ENCODE data around the gene TSPAN10. TPM values are rescaled to one million over a fixed set of nuclear protein-coding genes. Genes with fewer than 3 reads are reported as not detected.

TSPAN10 gene
- total and polyA plus RNA-seq, 9 of the 15 experiments (the other 6 are each of a cell fraction or from before 2014, with no cell fraction given): 0.05 to 0.31 (median 0.13) TPM; not detected in 1

DNA sequence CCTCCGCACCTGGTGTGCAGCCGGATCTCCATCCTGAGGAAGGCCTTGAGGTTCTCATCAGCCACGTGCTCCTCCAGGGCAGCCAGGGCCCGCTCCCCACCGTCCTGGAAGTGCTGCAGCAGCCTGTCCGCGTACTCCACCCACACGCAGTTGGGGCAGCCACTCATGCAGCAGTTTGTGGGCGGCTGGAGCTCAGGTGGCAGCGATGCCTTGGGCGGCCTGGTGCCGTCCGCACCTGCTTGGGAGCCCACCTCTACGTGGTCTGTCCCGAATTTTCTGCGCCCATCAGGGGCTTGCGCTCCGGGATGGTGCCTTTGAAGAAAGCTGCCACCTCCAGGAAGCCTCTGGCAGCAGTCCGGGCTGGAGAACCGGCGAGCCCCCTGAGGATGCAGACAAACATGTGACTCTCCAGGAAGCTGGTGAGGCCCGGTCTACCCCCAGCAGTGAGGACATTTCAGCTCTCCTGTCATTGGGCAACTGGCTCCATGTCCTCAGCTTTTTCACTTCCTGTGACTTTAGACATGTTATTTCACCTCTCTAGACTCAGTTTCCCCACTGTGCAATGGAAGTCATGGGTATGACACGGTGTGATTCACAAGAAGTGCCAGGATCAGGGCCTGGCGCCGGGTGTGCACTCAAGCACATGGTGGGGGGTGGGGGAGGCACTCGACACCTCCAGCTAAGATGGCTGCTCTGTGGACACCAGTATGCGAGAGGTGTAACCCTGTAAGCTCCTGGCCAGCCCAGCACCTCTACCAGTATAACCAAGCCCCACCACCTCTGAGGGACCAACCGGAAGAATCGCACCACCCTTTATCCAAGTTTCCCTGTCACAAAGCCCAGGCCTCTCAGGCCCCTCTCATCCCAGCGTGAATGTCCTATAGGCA is 28.5 kb downstream of the TSPAN10 start (continued):
- TF ChIP-seq, protein P1, sequence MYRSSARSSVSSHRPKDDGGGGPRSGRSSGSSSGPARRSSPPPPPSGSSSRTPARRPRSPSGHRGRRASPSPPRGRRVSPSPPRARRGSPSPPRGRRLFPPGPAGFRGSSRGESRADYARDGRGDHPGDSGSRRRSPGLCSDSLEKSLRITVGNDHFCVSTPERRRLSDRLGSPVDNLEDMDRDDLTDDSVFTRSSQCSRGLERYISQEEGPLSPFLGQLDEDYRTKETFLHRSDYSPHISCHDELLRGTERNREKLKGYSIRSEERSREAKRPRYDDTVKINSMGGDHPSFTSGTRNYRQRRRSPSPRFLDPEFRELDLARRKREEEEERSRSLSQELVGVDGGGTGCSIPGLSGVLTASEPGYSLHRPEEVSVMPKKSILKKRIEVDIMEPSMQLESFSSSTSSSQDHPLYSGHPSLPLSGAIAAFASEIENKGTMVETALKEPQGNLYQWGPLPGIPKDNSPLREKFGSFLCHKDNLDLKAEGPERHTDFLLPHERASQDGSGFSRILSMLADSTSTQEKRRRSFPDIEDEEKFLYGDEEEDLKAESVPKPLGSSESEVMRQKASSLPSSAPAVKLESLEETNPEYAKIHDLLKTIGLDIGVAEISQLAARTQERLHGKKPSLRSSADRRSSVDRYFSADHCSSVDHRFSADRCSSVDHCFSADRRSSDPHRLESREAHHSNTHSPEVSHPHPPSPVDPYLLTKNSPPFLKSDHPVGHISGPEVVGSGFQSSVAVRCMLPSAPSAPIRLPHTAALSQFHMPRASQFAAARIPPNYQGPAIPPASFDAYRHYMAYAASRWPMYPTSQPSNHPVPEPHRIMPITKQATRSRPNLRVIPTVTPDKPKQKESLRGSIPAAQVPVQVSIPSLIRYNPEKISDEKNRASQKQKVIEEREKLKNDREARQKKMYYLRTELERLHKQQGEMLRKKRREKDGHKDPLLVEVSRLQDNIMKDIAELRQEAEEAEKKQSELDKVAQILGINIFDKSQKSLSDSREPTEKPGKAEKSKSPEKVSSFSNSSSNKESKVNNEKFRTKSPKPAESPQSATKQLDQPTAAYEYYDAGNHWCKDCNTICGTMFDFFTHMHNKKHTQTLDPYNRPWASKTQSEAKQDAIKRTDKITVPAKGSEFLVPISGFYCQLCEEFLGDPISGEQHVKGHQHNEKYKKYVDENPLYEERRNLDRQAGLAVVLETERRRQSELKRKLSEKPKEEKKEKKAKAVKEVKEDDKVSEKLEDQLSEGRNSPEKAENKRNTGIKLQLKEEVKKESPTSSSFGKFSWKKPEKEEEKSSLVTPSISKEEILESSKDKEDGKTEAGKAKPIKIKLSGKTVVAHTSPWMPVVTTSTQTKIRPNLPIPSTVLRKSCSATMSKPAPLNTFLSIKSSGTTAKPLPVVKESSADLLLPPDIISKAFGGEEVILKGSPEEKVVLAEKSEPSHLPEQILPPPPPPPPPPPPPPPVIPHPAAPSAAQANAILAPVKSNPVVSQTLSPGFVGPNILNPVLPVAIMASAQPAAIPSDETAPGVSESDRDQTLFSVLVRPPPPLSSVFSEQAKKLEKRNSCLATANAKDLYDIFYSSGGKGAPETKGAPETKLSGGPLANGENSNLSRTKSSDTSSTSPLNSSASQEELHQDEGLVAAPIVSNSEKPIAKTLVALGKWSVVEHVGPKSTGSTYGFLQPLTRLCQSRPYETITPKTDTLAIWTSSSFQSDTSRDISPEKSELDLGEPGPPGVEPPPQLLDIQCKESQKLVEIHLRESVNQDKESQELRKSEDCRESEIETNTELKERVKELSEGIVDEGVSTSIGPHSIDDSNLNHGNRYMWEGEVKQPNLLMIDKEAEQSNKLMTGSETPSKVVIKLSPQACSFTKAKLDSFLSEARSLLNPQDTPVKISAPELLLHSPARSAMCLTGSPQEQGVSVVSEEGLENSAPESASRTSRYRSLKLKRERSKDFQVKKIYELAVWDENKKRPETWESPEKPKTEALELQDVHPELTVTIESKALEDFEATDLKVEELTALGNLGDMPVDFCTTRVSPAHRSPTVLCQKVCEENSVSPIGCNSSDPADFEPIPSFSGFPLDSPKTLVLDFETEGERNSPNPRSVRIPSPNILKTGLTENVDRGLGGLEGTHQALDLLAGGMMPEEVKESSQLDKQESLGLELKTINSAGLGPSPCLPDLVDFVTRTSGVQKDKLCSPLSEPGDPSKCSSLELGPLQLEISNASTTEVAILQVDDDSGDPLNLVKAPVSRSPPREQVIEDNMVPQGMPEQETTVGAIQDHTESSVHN (IDR thresholded peaks at IDR 0.05; ENCODE audit: borderline replicate concordance in 1 of 2, low read depth in 1 of 2): no peak
- TF ChIP-seq ZNF140 (CRISPR knock-in tag; IDR thresholded peaks at IDR 0.05) (0 out of 2 replicates have a peak, but pooled peaks have one; percentile 20), FOXM1 (IDR thresholded peaks at IDR 0.05; ENCODE audit: low read depth) (no peak), FOXM1 (CRISPR knock-in tag; IDR thresholded peaks at IDR 0.05; ENCODE audit: low read depth) (no peak), MBD2 (IDR thresholded peaks at IDR 0.05; ENCODE audit: borderline replicate concordance, low read depth) (no peak), ZNF583 (CRISPR knock-in tag; IDR thresholded peaks at IDR 0.05) (peak; percentile 95), GABPA (tag; conservative IDR thresholded peaks at IDR 0.05; ENCODE audit: low read depth) (no peak), ZNF24 (IDR thresholded peaks at IDR 0.05) (no peak), BACH1 (tag; IDR thresholded peaks at IDR 0.05) (peak; percentile 78), CTCF (IDR thresholded peaks at IDR 0.05 in 2 of 3, conservative IDR thresholded peaks at IDR 0.05 in 1 of 3; ENCODE audit: insufficient read depth in 2 of 3, low read depth in 1 of 3, low read length in 3 of 3) (no peak), WHSC1 (IDR thresholded peaks at IDR 0.05; ENCODE audit: low read length) (no peak), JUN (IDR thresholded peaks at IDR 0.05; ENCODE audit: borderline replicate concordance, low read depth, low read length) (0 out of 2 replicates have a peak, but pooled peaks have one; percentile 29), JUN (CRISPR knock-in tag; IDR thresholded peaks at IDR 0.05; ENCODE audit: borderline replicate concordance) (no peak), ATF4 (CRISPR knock-in tag; IDR thresholded peaks at IDR 0.05) (peak; percentile 59; the same call in 1 of the 2 replicates), TEAD4 (IDR thresholded peaks at IDR 0.05; ENCODE audit: low read length) (peak; percentile 40; the same call in 1 of the 2 replicates), TEAD4 (CRISPR knock-in tag; IDR thresholded peaks at IDR 0.05; ENCODE audit: borderline replicate concordance) (no peak)
